H1 (cell line): ENCODE data around the gene MEF2A. TPM values are rescaled to one million over a fixed set of nuclear protein-coding genes. Genes with fewer than 3 reads are reported as not detected.

Experiments used
- CTCF ChIA-PET: fragments of 300-600 bp; sonication (Branson Sonifier 250); formaldehyde crosslinking; loops from one replicate; lab custom pipeline; 2021; ENCODE audit not compliant: partially characterized antibody; lab: Charles Lee
- POLR2A ChIA-PET: fragments of 300-600 bp; sonication (Branson Sonifier 250); formaldehyde crosslinking; loops from one replicate; lab custom pipeline; 2021; ENCODE audit warnings: inconsistent platforms; ENCODE audit not compliant: partially characterized antibody; lab: Charles Lee
- DNase-seq, 2 experiments: peaks; one replicate each; pipeline versions ENCODE4 v3.0.0 to v3.0.0-alpha.2; 2010 to 2022; ENCODE audit warnings: low spot score in 2 of 2, low read depth in 1 of 2, mixed read lengths in 1 of 2
- FAIRE-seq: peaks from 2 replicates; lab custom pipeline; 2011; peaks lifted over from hg19 to GRCh38; lab: Jason Lieb, UNC
- H2AFZ ChIP-seq: 2 replicates; pipeline ENCODE4 v1.8.1; 2012; ENCODE audit warnings: low read length, inconsistent platforms
- H2AK5ac ChIP-seq: 2 replicates; pipeline ENCODE4 v1.6.1; 2013; ENCODE audit warnings: low read depth, low read length
- H2BK120ac ChIP-seq: replicated peaks from 2 replicates; pipeline ENCODE3; 2013; ENCODE audit warnings: low read depth, low read length, inconsistent platforms
- H2BK12ac ChIP-seq: 2 replicates; pipeline ENCODE4 v1.6.1; 2013; ENCODE audit warnings: low read depth, low read length
- H2BK15ac ChIP-seq: 2 replicates; pipeline ENCODE4 v1.6.1; 2013; ENCODE audit warnings: low read length
- H2BK20ac ChIP-seq: 2 replicates; pipeline ENCODE4 v1.6.1; 2013; ENCODE audit warnings: low read length
- H2BK5ac ChIP-seq: 2 replicates; pipeline ENCODE4 v1.6.1; 2013; ENCODE audit warnings: low read depth, low read length
- H3K14ac ChIP-seq: 2 replicates; pipeline ENCODE4 v1.6.1; 2013; ENCODE audit warnings: inconsistent platforms; ENCODE audit not compliant: insufficient read length
- H3K18ac ChIP-seq: 2 replicates; pipeline ENCODE4 v1.6.1; 2013; ENCODE audit warnings: low read length; ENCODE audit errors: extremely low read depth
- H3K23ac ChIP-seq: 2 replicates; pipeline ENCODE4 v1.6.1; 2013; ENCODE audit warnings: inconsistent platforms; ENCODE audit not compliant: insufficient read length
- H3K23me2 ChIP-seq: 2 replicates; pipeline ENCODE4 v1.6.1; 2013; ENCODE audit warnings: low read depth, low read length
- H3K27ac ChIP-seq: 2 replicates; pipeline ENCODE4 v1.6.1; 2011; ENCODE audit warnings: low read depth, low read length, inconsistent platforms
- H3K27me3 ChIP-seq, 4 experiments: replicated peaks in 1 of 4; 1 replicate in 1 of 4; 2 replicates in 3 of 4; pipeline versions ENCODE4 v1.6.1 to v1.8.1; 2011 to 2013; ENCODE audit warnings: low read length in 3 of 4, mild to moderate bottlenecking in 3 of 4, inconsistent platforms in 2 of 4, mixed read lengths in 2 of 4, moderate library complexity in 1 of 4; ENCODE audit not compliant: control insufficient read depth in 3 of 4, insufficient read depth in 3 of 4; ENCODE audit errors: extremely low read depth in 1 of 4
- H3K36me3 ChIP-seq, 4 experiments: 2 replicates each; pipeline versions ENCODE4 v1.6.1 to v1.8.1; 2011 to 2013; ENCODE audit warnings: mild to moderate bottlenecking in 4 of 4, low read length in 3 of 4, moderate library complexity in 2 of 4, control low read depth in 1 of 4, inconsistent platforms in 1 of 4; ENCODE audit not compliant: insufficient read depth in 4 of 4, control insufficient read depth in 2 of 4
- H3K4ac ChIP-seq: replicated peaks from 2 replicates; pipeline ENCODE3; 2013; ENCODE audit warnings: low read length, low read depth, mixed read lengths, inconsistent platforms; ENCODE audit not compliant: insufficient read length
- H3K4me1 ChIP-seq, 4 experiments: replicated peaks in 1 of 4; 1 replicate in 1 of 4; 2 replicates in 3 of 4; pipeline versions ENCODE4 v1.6.1 to v1.8.1; 2011 to 2013; ENCODE audit warnings: low read length in 3 of 4, inconsistent platforms in 2 of 4, mixed read lengths in 1 of 4; ENCODE audit not compliant: insufficient read depth in 4 of 4, control insufficient read depth in 3 of 4
- H3K4me2 ChIP-seq, 2 experiments: 2 replicates each; pipeline versions ENCODE4 v1.6.1 to v1.8.1; 2011 to 2013; ENCODE audit warnings: low read depth in 2 of 2, low read length in 2 of 2, control low read depth in 1 of 2, inconsistent platforms in 1 of 2, mild to moderate bottlenecking in 1 of 2; ENCODE audit not compliant: insufficient read depth in 1 of 2
- H3K4me3 ChIP-seq, 4 experiments: fragments of 200-600, 300-600 bp in 1 of 4; sonication (generic), shearing (Covaris generic), sonication (Bioruptor Twin) in 1 of 4; 2 replicates each; pipeline versions ENCODE4 v1.5.1 to v1.8.1; 2011 to 2016; ENCODE audit warnings: low read length in 4 of 4, low read depth in 3 of 4, control low read depth in 2 of 4, inconsistent platforms in 2 of 4, mild to moderate bottlenecking in 2 of 4, mixed read lengths in 1 of 4, moderate library complexity in 1 of 4; ENCODE audit not compliant: insufficient read depth in 2 of 4; ENCODE audit errors: extremely low read depth in 1 of 4
- H3K56ac ChIP-seq: replicated peaks from 2 replicates; pipeline ENCODE3; 2013; ENCODE audit warnings: low read depth, mild to moderate bottlenecking, mixed read lengths, low read length, inconsistent platforms; ENCODE audit not compliant: insufficient read length
- H3K79me1 ChIP-seq: 2 replicates; pipeline ENCODE4 v1.6.1; 2013; ENCODE audit warnings: low read depth, low read length, control low read depth
- H3K79me2 ChIP-seq, 2 experiments: 2 replicates each; pipeline versions ENCODE4 v1.6.1 to v1.8.1; 2012 to 2013; ENCODE audit warnings: low read length in 2 of 2, mild to moderate bottlenecking in 2 of 2, inconsistent platforms in 1 of 2; ENCODE audit not compliant: insufficient read depth in 2 of 2, control insufficient read depth in 1 of 2
- H3K9ac ChIP-seq, 4 experiments: replicated peaks in 1 of 4; 1 replicate in 1 of 4; 2 replicates in 3 of 4; pipeline versions ENCODE4 v1.6.1 to v1.8.1; 2011 to 2013; ENCODE audit warnings: low read depth in 3 of 4, low read length in 3 of 4, control low read depth in 2 of 4, mild to moderate bottlenecking in 2 of 4, moderate library complexity in 2 of 4, inconsistent platforms in 1 of 4; ENCODE audit errors: extremely low read depth in 1 of 4
- H3K9me3 ChIP-seq, 2 experiments: 2 replicates each; pipeline versions ENCODE4 v1.6.1 to v1.8.1; 2012 to 2013; ENCODE audit warnings: mild to moderate bottlenecking in 2 of 2, moderate library complexity in 2 of 2, control low read depth in 1 of 2, inconsistent platforms in 1 of 2, low read depth in 1 of 2, low read length in 1 of 2, mixed read lengths in 1 of 2; ENCODE audit not compliant: insufficient read depth in 2 of 2
- H4K20me1 ChIP-seq, 2 experiments: replicated peaks in 1 of 2; 2 replicates each; pipeline versions ENCODE3 to v1.8.1; 2011 to 2013; ENCODE audit warnings: inconsistent platforms in 2 of 2, low read length in 2 of 2, mild to moderate bottlenecking in 1 of 2; ENCODE audit not compliant: insufficient read depth in 2 of 2, control insufficient read depth in 1 of 2
- H4K5ac ChIP-seq: 2 replicates; pipeline ENCODE4 v1.6.1; 2013; ENCODE audit warnings: low read length, low read depth, mixed read lengths, inconsistent platforms; ENCODE audit not compliant: insufficient read length
- H4K8ac ChIP-seq: 2 replicates; pipeline ENCODE4 v1.8.0; 2013; ENCODE audit warnings: mild to moderate bottlenecking, moderate library complexity, low read length, inconsistent platforms; ENCODE audit not compliant: insufficient read depth; ENCODE audit errors: extremely low read depth
- H4K91ac ChIP-seq: replicated peaks from 2 replicates; pipeline ENCODE3; 2013; ENCODE audit warnings: low read length, mixed read lengths, inconsistent platforms; ENCODE audit not compliant: insufficient read length
- ATF3 ChIP-seq: IDR thresholded peaks from 2 replicates; pipeline ENCODE4 v1.6.1; 2011; ENCODE audit warnings: low read depth, mild to moderate bottlenecking, low read length; ENCODE audit not compliant: insufficient read depth
- BRCA1 ChIP-seq: IDR thresholded peaks from 2 replicates; pipeline ENCODE4 v1.6.1; 2012; ENCODE audit warnings: low read depth, low read length, improper control_type of control experiment
- CTBP2 ChIP-seq: IDR thresholded peaks from 2 replicates; pipeline ENCODE4 v1.7.0; 2011; ENCODE audit warnings: borderline replicate concordance, mild to moderate bottlenecking, moderate library complexity, mixed read lengths, low read length; ENCODE audit not compliant: insufficient read depth, insufficient read length
- GTF2F1 ChIP-seq: IDR thresholded peaks from 2 replicates; pipeline ENCODE4 v1.6.1; 2012; ENCODE audit warnings: low read depth, low read length, improper control_type of control experiment, borderline replicate concordance
- HDAC6 ChIP-seq: IDR thresholded peaks from one replicate; pipeline ENCODE4 v1.7.1; 2012; ENCODE audit warnings: low read depth, mild to moderate bottlenecking, inconsistent platforms, low read length, moderate library complexity
- KDM5A ChIP-seq: fragments of 200-600 bp; IDR thresholded peaks from 2 replicates; pipeline ENCODE4 v1.7.1; 2012; ENCODE audit warnings: mild to moderate bottlenecking, low read length, inconsistent platforms, mixed read lengths
- PHF8 ChIP-seq: fragments of 200-600 bp; sonication (generic); conservative IDR thresholded peaks from 2 replicates; pipeline ENCODE4 v1.7.1; 2012; ENCODE audit warnings: low read depth, mild to moderate bottlenecking, inconsistent platforms, low read length, moderate library complexity
- POLR2AphosphoS5 ChIP-seq: IDR thresholded peaks from 2 replicates; pipeline ENCODE4 v1.6.1; 2011; ENCODE audit warnings: low read depth, low read length
- RFX5 ChIP-seq: IDR thresholded peaks from 2 replicates; pipeline ENCODE4 v1.6.1; 2011; ENCODE audit warnings: low read depth, low read length, improper control_type of control experiment, borderline replicate concordance
- SP1 ChIP-seq: IDR thresholded peaks from 2 replicates; pipeline ENCODE4 v1.6.1; 2011; ENCODE audit warnings: low read depth, low read length
- TAF1 ChIP-seq: IDR thresholded peaks from 2 replicates; pipeline ENCODE4 v1.6.1; 2011; ENCODE audit warnings: mild to moderate bottlenecking, low read depth, low read length
- WGBS, 2 experiments: shearing (Covaris generic) in 1 of 2; methylation state at CpG; one replicate each; pipeline versions ENCODE4 v1.1.6 to v1.1.7; 2013 to 2015; ENCODE audit warnings: low lambda C conversion rate in 2 of 2, mixed read lengths in 2 of 2, inconsistent platforms in 1 of 2, low coverage in 1 of 2, missing lambda C conversion rate in 1 of 2; ENCODE audit not compliant: insufficient replicate concordance in 2 of 2, insufficient coverage in 1 of 2, insufficient read length in 1 of 2; ENCODE audit errors: extremely low coverage in 1 of 2, missing lambda C conversion rate in 1 of 2; 5-methylcytosine and 5-hydroxymethylcytosine counted together
- polyA plus RNA-seq, 7 experiments: library from polyadenylated mRNA; depleted of rRNA in 3 of 7; stranded (reverse) in 5 of 7; unstranded in 2 of 7; fragments of >200 nt in 5 of 7; fragments of 200-250 nt in 2 of 7; gene quantifications; 1 replicate in 5 of 7; 2 replicates in 1 of 7; 4 replicates in 1 of 7; pipeline versions ENCODE4 v1.2.1 to v1.2.3, GENCODE V29; 2011 to 2013; ENCODE audit warnings: missing spikeins in 2 of 7, mixed read lengths in 2 of 7
- total RNA-seq: library from RNA; stranded (reverse); fragmentation: NEBNext Ultra II Directional; extraction: Animal tissue kit (Norgen Biotek cat#: 25700); gene quantifications from 2 replicates; pipeline ENCODE4 v1.2.1, GENCODE V29; 2021

The MEF2A gene
- total and polyA plus RNA-seq, 2 of the 8 experiments (the other 6 are each of a cell fraction or from before 2014, with no cell fraction given): 15.6 to 22.5 TPM

- Histone ChIP-seq H3K4me2 (no peak overlapping the region), H3K4ac (no peak overlapping the region), H3K9ac (no peak overlapping the region), H3K14ac (no peak overlapping the region), H3K4me1 (no peaks in the 10 kb centered on the region), H3K23ac (no peak overlapping the region), H4K8ac (no peak overlapping the region), H3K23me2 (no peaks in the 10 kb centered on the region; the same call in 1 of the 2 replicates), H2BK20ac (no peak overlapping the region), H3K56ac (no peak overlapping the region), H4K91ac (no peak overlapping the region), H3K9me3 (no peaks in the 10 kb centered on the region), H2BK120ac (no peak overlapping the region), H3K4me3 (no peak overlapping the region), H3K79me2 (no peaks in the 10 kb centered on the region), H3K18ac (no peak overlapping the region), H3K36me3 (no peaks in the 10 kb centered on the region), H3K27me3 (no peaks in the 10 kb centered on the region; a peak in 1 of 7 replicates), H4K5ac (no peak overlapping the region), H3K79me1 (no peaks in the 10 kb centered on the region), H3K27ac (no peak overlapping the region), H2BK5ac (no peak overlapping the region), H2AK5ac (no peak overlapping the region), H2AFZ (no peak overlapping the region), H4K20me1 (peaks cover 0 to 2% of the 10 kb centered on the region in 2 experiments), H2BK15ac (no peak overlapping the region), H2BK12ac (no peak overlapping the region)
- ChIA-PET CTCF (no interaction called here), POLR2A (no interaction called here)
- WGBS, 2 experiments: 82% methylated on average over 1 of the region's 1 CpG; no CpG with 5 or more reads in 1 of the 2 experiments
- DNase-seq: no peak
- no peak for FAIRE-seq
- TF ChIP-seq CTBP2 (no peak), SP1 (no peak), POLR2AphosphoS5 (no peak), RFX5 (no peak), GTF2F1 (no peak), TAF1 (no peak), ATF3 (no peak), BRCA1 (no peak), PHF8 (no peak), KDM5A (no peak), HDAC6 (no peak)
Observed at GRCh38 chr15:99538261-99538660, 27.5 kb upstream of the MEF2A start.
